Transverse colon (tissue), 4 donors: Measurements from ENCODE around the gene DDHD1. TPM values are rescaled to one million over a fixed set of nuclear protein-coding genes. Genes with fewer than 3 reads are reported as not detected.

Source experiments
- DNase-seq: peaks from one replicate; pipeline ENCODE4 v3.0.0-alpha.2; 2019
- H3K27ac ChIP-seq, 4 donors: fragments of 200-600 bp; sonication (generic); 2 replicates each; pipeline ENCODE4 v1.5.1; 2016 to 2018; ENCODE audit warnings: inconsistent platforms in 4 of 4
- H3K27me3 ChIP-seq: fragments of 200-600 bp; sonication (generic); 2 replicates; pipeline ENCODE4 v1.5.1; 2017; ENCODE audit warnings: inconsistent platforms
- H3K36me3 ChIP-seq, 4 donors: fragments of 200-600 bp; sonication (generic); 2 replicates each; pipeline ENCODE4 v1.5.1; 2017 to 2019; ENCODE audit warnings: inconsistent platforms in 4 of 4
- H3K4me1 ChIP-seq, 4 donors: fragments of 200-600 bp; sonication (generic); 2 replicates each; pipeline ENCODE4 v1.5.1; 2017 to 2020; ENCODE audit warnings: inconsistent platforms in 4 of 4
- H3K4me3 ChIP-seq, 4 donors: fragments of 200-600 bp; sonication (generic); 1 replicate in 1 of 4; 2 replicates in 3 of 4; pipeline versions ENCODE4 v1.5.1 to v1.6.1; 2017 to 2019; ENCODE audit warnings: inconsistent platforms in 4 of 4
- H3K9me3 ChIP-seq, 2 donors: fragments of 200-600 bp; sonication (generic); 2 replicates each; pipeline ENCODE4 v1.5.1; 2017 to 2019; ENCODE audit warnings: inconsistent platforms in 2 of 2
- CTCF ChIP-seq, 5 experiments: fragments of 200-600 bp in 3 of 5; fragments of 450-650 bp in 2 of 5; sonication (generic) in 3 of 5; IDR thresholded peaks; 1 replicate in 2 of 5; 2 replicates in 3 of 5; pipeline ENCODE4 v1.5.1; 2016 to 2017; ENCODE audit warnings: antibody characterized with exemption in 5 of 5, inconsistent platforms in 3 of 5, mild to moderate bottlenecking in 2 of 5, moderate library complexity in 1 of 5
- EP300 ChIP-seq: sonication (generic); formaldehyde crosslinking; IDR thresholded peaks from one replicate; pipeline ENCODE4 v1.6.1; 2017; ENCODE audit warnings: antibody characterized with exemption, low read depth
- POLR2A ChIP-seq: fragments of 450-650 bp; IDR thresholded peaks from one replicate; pipeline ENCODE4 v1.6.1; 2016; ENCODE audit warnings: antibody characterized with exemption, mild to moderate bottlenecking, moderate library complexity
- POLR2AphosphoS5 ChIP-seq, 3 donors: sonication (generic); formaldehyde crosslinking; IDR thresholded peaks; one replicate each; pipeline ENCODE4 v1.6.1; 2016; ENCODE audit warnings: antibody characterized with exemption in 3 of 3
- WGBS, 2 donors: methylation state at CpG; one replicate each; pipeline ENCODE4 v1.1.5; 2018; ENCODE audit warnings: low coverage in 1 of 2; 5-methylcytosine and 5-hydroxymethylcytosine counted together
- in situ Hi-C, 4 donors: fragments of 200-750 bp; cut with MboI; loops; one replicate each; pipeline versions ENCODE4 v1.15.0 to v1.15.1; 2017; ENCODE audit warnings: low sequenced_read_pairs in 3 of 4, low pct_ligation_motif_present in 1 of 4, low pct_unique_long_range_greater_than_20kb in 1 of 4
- intact Hi-C: fragments of 100-400 bp; cut with DNase I; formaldehyde crosslinking; loops from one replicate; pipeline ENCODE4 v1.15.1; 2023; ENCODE audit warnings: low total_unique reads
- total RNA-seq, 4 donors: library from RNA; depleted of rRNA; stranded (reverse); fragments of >200 nt; gene quantifications; one replicate each; pipeline ENCODE4 v1.1.0, GENCODE V29; 2016

The DDHD1 gene
- total RNA-seq, 4 donors from 2014 or later: 6.4 to 20.5 (median 13.7) TPM

DNA sequence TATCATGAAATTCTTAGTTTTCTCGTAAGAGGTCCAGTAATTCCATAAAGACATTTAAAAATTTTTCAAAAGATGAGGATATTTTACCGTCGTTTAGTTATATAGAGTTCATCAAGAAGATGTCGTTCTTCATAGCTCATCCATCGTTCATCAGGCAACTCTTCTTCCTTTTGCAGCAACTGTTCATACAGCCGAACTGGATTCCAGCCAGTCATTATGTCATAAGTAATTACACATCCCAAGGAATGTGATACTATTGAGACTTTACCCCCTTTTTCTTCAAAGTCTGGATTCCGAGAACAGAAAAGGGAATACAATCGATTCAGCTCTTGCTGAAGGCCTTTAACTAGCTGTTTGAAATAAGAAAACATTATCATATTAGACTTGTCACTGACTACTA is 90.3 kb downstream of the DDHD1 start:
- Histone ChIP-seq H3K9me3 (no peaks in the 10 kb centered on the region), H3K36me3 (no peaks in the 10 kb centered on the region), H3K27ac (no peak overlapping the region), H3K27me3 (no peaks in the 10 kb centered on the region), H3K4me3 (no peak overlapping the region), H3K4me1 (no peaks in the 10 kb centered on the region)
- in situ Hi-C loops (loop anchor here in 2 of 4 donors (25.0 kb wide), 2 partner anchors 226 to 251 kb away; no protein-coding TSS in a partner anchor), intact Hi-C loops (loop anchor here (5.0 kb wide), 1 partner anchor 1279 kb away; no protein-coding TSS in a partner anchor)
- TF ChIP-seq CTCF (IDR thresholded peaks at IDR 0.05): no peak
- TF ChIP-seq EP300: no peak
- no peak for TF ChIP-seq POLR2A
- TF ChIP-seq POLR2AphosphoS5 (IDR thresholded peaks at IDR 0.05): no peak
- 78 to 80% methylated on average over 8 of the region's 8 CpGs for WGBS, 2 donors
- DNase-seq: no peak

DNA sequence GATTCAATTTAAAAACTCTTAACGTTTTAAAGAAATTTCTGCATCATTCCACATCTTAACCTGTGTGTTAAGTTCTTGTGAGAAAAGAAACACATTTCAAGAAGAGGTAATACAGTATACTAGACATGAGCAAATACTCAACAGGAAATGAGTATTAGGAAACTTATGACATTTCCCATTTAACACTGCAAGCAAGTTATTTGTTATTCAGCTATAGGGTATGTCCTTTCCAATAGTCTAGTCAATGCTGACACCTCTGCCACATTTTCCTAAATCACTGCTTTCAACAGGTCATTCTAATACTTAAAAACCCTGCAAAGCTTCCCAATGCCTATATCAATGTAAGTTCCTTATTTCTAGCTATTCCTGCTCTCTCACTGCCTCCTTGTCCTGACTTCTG is 93.1 kb downstream of the DDHD1 start:
- no peaks in the 10 kb centered on the region for H3K36me3 ChIP-seq
- no peak for DNase-seq
- 79 to 85% methylated on average over 1 of the region's 1 CpG for WGBS, 2 donors
- no peak for TF ChIP-seq CTCF (IDR thresholded peaks at IDR 0.05)
- TF ChIP-seq EP300: no peak
- TF ChIP-seq POLR2AphosphoS5 (IDR thresholded peaks at IDR 0.05): no peak
- TF ChIP-seq POLR2A: no peak
- no peaks in the 10 kb centered on the region for H3K9me3 ChIP-seq
- no peaks in the 10 kb centered on the region for H3K4me1 ChIP-seq
- no peaks in the 10 kb centered on the region for H3K27me3 ChIP-seq
- intact Hi-C loops: loop anchor here (5.0 kb wide), 1 partner anchor 1282 kb away; no protein-coding TSS in a partner anchor
- no peak overlapping the region for H3K27ac ChIP-seq
- in situ Hi-C loops: loop anchor here in 2 of 4 donors (25.0 kb wide), 2 partner anchors 223 to 248 kb away; no protein-coding TSS in a partner anchor
- no peak overlapping the region for H3K4me3 ChIP-seq

DNA sequence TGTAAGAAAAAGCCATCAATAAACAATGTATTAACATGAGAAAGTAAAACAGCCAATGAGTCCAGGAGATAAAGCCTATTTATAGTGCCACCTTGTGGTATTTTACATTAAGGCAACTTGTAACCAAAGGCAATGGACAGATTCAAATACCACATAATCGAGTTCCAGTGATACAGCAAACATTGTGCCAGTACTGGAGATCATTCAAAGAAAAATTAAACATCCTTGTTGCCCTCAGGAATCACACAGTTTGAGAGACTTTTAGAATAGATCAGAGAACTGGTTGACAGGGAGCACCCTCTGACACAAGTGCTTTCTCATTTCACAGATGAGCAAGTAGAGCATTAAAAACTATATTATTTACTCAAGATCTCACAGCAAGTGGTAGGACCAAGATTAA is 98.1 kb downstream of the DDHD1 start:
- H3K36me3 ChIP-seq: no peaks in the 10 kb centered on the region
- no peaks in the 10 kb centered on the region for H3K9me3 ChIP-seq
- in situ Hi-C loops (loop anchor here (10.0 to 25.0 kb wide), 3 partner anchors 218 to 243 kb away; no protein-coding TSS in a partner anchor), intact Hi-C loops (loop anchor here (5.0 kb wide), 1 partner anchor 233 kb away; no protein-coding TSS in a partner anchor)
- TF ChIP-seq CTCF (IDR thresholded peaks at IDR 0.05) (peak; percentile 58 to 70 (median 66)), POLR2AphosphoS5 (IDR thresholded peaks at IDR 0.05) (no peak), POLR2A (no peak), EP300 (no peak)
- H3K4me3 ChIP-seq: no peak overlapping the region
- WGBS, 2 donors: 0% methylated on average over 1 of the region's 1 CpG
- no peaks in the 10 kb centered on the region for H3K4me1 ChIP-seq
- no peak for DNase-seq
- H3K27ac ChIP-seq: no peak overlapping the region
- no peaks in the 10 kb centered on the region for H3K27me3 ChIP-seq

DNA sequence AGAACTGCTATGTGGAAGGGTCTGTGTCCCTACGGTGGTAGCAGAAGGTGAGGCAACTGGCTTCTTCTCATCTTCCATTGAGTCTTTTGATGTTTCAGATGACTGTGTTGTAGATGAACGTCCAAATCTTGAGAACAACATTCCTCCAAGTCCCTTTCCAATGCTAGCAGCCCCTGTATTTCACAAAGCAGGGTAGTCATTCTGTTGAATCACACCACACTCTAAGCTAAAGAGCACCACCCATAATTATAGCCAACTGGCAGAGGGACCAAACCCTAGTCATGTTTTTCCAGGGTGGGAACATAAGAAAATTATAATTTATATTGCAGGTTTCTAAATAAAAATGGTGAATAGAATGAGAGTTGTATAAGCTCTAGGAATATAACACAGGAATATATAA is 98.7 kb downstream of the DDHD1 start:
- Histone ChIP-seq H3K9me3 (no peaks in the 10 kb centered on the region), H3K4me1 (no peaks in the 10 kb centered on the region), H3K36me3 (no peaks in the 10 kb centered on the region), H3K27me3 (no peaks in the 10 kb centered on the region), H3K27ac (no peak overlapping the region), H3K4me3 (no peak overlapping the region)
- TF ChIP-seq POLR2AphosphoS5 (IDR thresholded peaks at IDR 0.05) (no peak), EP300 (no peak), CTCF (IDR thresholded peaks at IDR 0.05) (no peak), POLR2A (no peak)
- intact Hi-C loops: no loop called here
- in situ Hi-C loops: loop anchor here (10.0 to 25.0 kb wide), 3 partner anchors 217 to 242 kb away; no protein-coding TSS in a partner anchor
- 61 to 71% methylated on average over 1 to 2 of the region's 2 CpGs for WGBS, 2 donors
- DNase-seq: no peak
